ENCODE measurements around the gene FDX2. TPM values are rescaled to one million over a fixed set of nuclear protein-coding genes. Genes with fewer than 3 reads are reported as not detected.

FDX2 gene
- total RNA-seq, 4 donors from 2014 or later = 8.0 to 20.7 (median 12.3) TPM

- Histone ChIP-seq H3K36me3 (peaks cover 21 to 34% (median 29%) of the 10 kb centered on the region in 3 donors), H3K27me3 (no peaks in the 10 kb centered on the region), H3K27ac (peak overlapping the region; percentile 81 to 93 (median 92)), H3K9me3 (no peaks in the 10 kb centered on the region), H3K4me3 (peak overlapping the region; percentile 82 to 97 (median 87)), H3K4me1 (peaks cover 14 to 36% (median 16%) of the 10 kb centered on the region in 3 donors)
- 28 to 40% methylated on average over 7 to 10 of the region's 18 CpGs for WGBS, 2 donors
- no peak for DNase-seq
- no peak for TF ChIP-seq CTCF (IDR thresholded peaks at IDR 0.05)
- TF ChIP-seq POLR2A (IDR thresholded peaks at IDR 0.05) = no peak
- intact Hi-C loops (cut with DNase I) = no loop called here
Observed at GRCh38 chr19:10332158-10332964, 16.5 kb upstream of the FDX2 start.

- Histone ChIP-seq H3K9me3 (no peaks in the 10 kb centered on the region), H3K27me3 (no peaks in the 10 kb centered on the region), H3K36me3 (peaks cover 28 to 62% (median 44%) of the 10 kb centered on the region in 3 donors), H3K27ac (no peak overlapping the region), H3K4me1 (peaks cover 13 to 26% (median 14%) of the 10 kb centered on the region in 3 donors), H3K4me3 (no peak overlapping the region)
- intact Hi-C loops (cut with DNase I) = no loop called here
- TF ChIP-seq CTCF (IDR thresholded peaks at IDR 0.05) (no peak), POLR2A (IDR thresholded peaks at IDR 0.05) (no peak)
- 93 to 95% methylated on average over 8 to 11 of the region's 13 CpGs for WGBS, 2 donors
- DNase-seq = no peak
Observed at GRCh38 chr19:10329555-10329954, 13.7 kb upstream of the FDX2 start.

- intact Hi-C loops (cut with DNase I) = no loop called here
- DNase-seq = no peak
- WGBS, 2 donors = 91 to 100% methylated on average over 1 to 18 of the region's 41 CpGs
- Histone ChIP-seq H3K36me3 (peaks cover 30 to 70% (median 49%) of the 10 kb centered on the region in 3 donors), H3K4me3 (no peak overlapping the region), H3K9me3 (no peaks in the 10 kb centered on the region), H3K27me3 (no peaks in the 10 kb centered on the region), H3K4me1 (peaks cover 10 to 19% (median 11%) of the 10 kb centered on the region in 3 donors), H3K27ac (no peak overlapping the region)
- TF ChIP-seq CTCF (IDR thresholded peaks at IDR 0.05) = no peak
- no peak for TF ChIP-seq POLR2A (IDR thresholded peaks at IDR 0.05)
Observed at GRCh38 chr19:10328558-10329429, 13.0 kb upstream of the FDX2 start.

GRCh38 chr19:10327793-10328192 is 12.0 kb upstream of the FDX2 start:
- TF ChIP-seq CTCF (IDR thresholded peaks at IDR 0.05) (no peak), POLR2A (IDR thresholded peaks at IDR 0.05) (no peak)
- no peak for DNase-seq
- Histone ChIP-seq H3K4me3 (no peak overlapping the region), H3K27me3 (no peaks in the 10 kb centered on the region), H3K4me1 (peaks cover 9 to 14% (median 10%) of the 10 kb centered on the region in 3 donors), H3K36me3 (peaks cover 37 to 80% (median 57%) of the 10 kb centered on the region in 3 donors), H3K27ac (no peak overlapping the region), H3K9me3 (no peaks in the 10 kb centered on the region)
- intact Hi-C loops (cut with DNase I) = no loop called here
- WGBS, 2 donors = 89% methylated on average over 3 of the region's 7 CpGs; no CpG with 5 or more reads in 1 of the 2 donors
